Caco-2 (cell line): Measurements from ENCODE around the gene ABHD2. TPM values are rescaled to one million over a fixed set of nuclear protein-coding genes. Genes with fewer than 3 reads are reported as not detected.

Experiments used
- BruUV-seq: library from RNA; stranded (reverse); fragments of 400-500 nt; replicated peaks from 2 replicates; lab custom pipeline; 2021; lab: Mats Ljungman, UMichigan
- CTCF ChIA-PET: fragments of 300-600 bp; sonication (Branson Sonifier 250); formaldehyde crosslinking; loops from one replicate; lab custom pipeline; 2022; ENCODE audit warnings: antibody characterized with exemption; lab: Charles Lee
- POLR2A ChIA-PET: fragments of 300-600 bp; sonication (Branson Sonifier 250); formaldehyde crosslinking; loops from one replicate; lab custom pipeline; 2022; ENCODE audit warnings: antibody characterized with exemption; lab: Charles Lee
- DNase-seq, 2 experiments: peaks; one replicate each; pipeline versions ENCODE4 v3.0.0 to v3.0.0-alpha.2; 2020 to 2022
- H3K27me3 ChIP-seq: replicated peaks from 2 replicates; pipeline ENCODE4 v1.6.0; 2011; ENCODE audit warnings: low read length; ENCODE audit not compliant: control insufficient read depth, insufficient read depth
- H3K36me3 ChIP-seq: 2 replicates; pipeline ENCODE4 v1.5.1; 2011; ENCODE audit warnings: low read length; ENCODE audit not compliant: control insufficient read depth, insufficient read depth
- H3K4me1 ChIP-seq: fragments of 250-450 bp; sonication (Bioruptor Pico); 2 replicates; pipeline ENCODE4 v1.5.1; 2020; ENCODE audit warnings: mild to moderate bottlenecking
- H3K4me3 ChIP-seq: 2 replicates; pipeline ENCODE4 v1.5.1; 2011; ENCODE audit warnings: low read depth, mild to moderate bottlenecking, control low read depth, low read length
- H3K9me3 ChIP-seq: fragments of 250-450 bp; sonication (Bioruptor Pico); 2 replicates; pipeline ENCODE4 v1.5.1; 2020; ENCODE audit warnings: mild to moderate bottlenecking, moderate library complexity
- H3K27ac Mint-ChIP-seq: one replicate; pipeline ENCODE4 v1.8.0; 2022; ENCODE audit warnings: mixed read lengths; ENCODE audit not compliant: unreplicated experiment
- H3K27me3 Mint-ChIP-seq: one replicate; pipeline ENCODE4 v1.8.0; 2022; ENCODE audit warnings: mixed read lengths; ENCODE audit not compliant: insufficient read depth, unreplicated experiment
- H3K36me3 Mint-ChIP-seq: one replicate; pipeline ENCODE4 v1.8.0; 2022; ENCODE audit warnings: mild to moderate bottlenecking, mixed read lengths; ENCODE audit not compliant: insufficient read depth, unreplicated experiment
- H3K4me1 Mint-ChIP-seq: one replicate; pipeline ENCODE4 v1.8.0; 2022; ENCODE audit warnings: low read depth, mixed read lengths; ENCODE audit not compliant: unreplicated experiment
- H3K4me3 Mint-ChIP-seq: one replicate; pipeline ENCODE4 v1.8.0; 2022; ENCODE audit warnings: mild to moderate bottlenecking, moderate library complexity, mixed read lengths; ENCODE audit not compliant: unreplicated experiment
- H3K9me3 Mint-ChIP-seq: one replicate; pipeline ENCODE4 v1.8.0; 2022; ENCODE audit warnings: mixed read lengths; ENCODE audit not compliant: unreplicated experiment
- intact Hi-C: fragments of 100-400 bp; cut with micrococcal nuclease; formaldehyde crosslinking; loops from one replicate; pipeline ENCODE4 v1.10.0; 2022; ENCODE audit not compliant: unreplicated experiment
- total RNA-seq: library from RNA; stranded (reverse); gene quantifications from 2 replicates; pipeline ENCODE4 v1.2.3, GENCODE V29; 2022
- TF ChIP-seq, protein P1 (sequence below), 2 experiments: fragments of 200-600 bp in 1 of 2; IDR thresholded peaks; 1 replicate in 1 of 2; 2 replicates in 1 of 2; pipeline versions ENCODE4 v1.5.1 to v1.8.0; 2011 to 2022; ENCODE audit warnings: antibody characterized with exemption in 1 of 2, control low read depth in 1 of 2, inconsistent platforms in 1 of 2, low read depth in 1 of 2, low read length in 1 of 2, mild to moderate bottlenecking in 1 of 2, moderate library complexity in 1 of 2; ENCODE audit not compliant: insufficient read depth in 1 of 2, severe bottlenecking in 1 of 2, unreplicated experiment in 1 of 2

Gene ABHD2
- total RNA-seq, 1 experiment from 2014 or later, result 63.0 TPM

GRCh38 chr15:89121414-89121813 lies 33.2 kb downstream of the ABHD2 start:
- H3K36me3 Mint-ChIP-seq, result peaks cover 51% of the 10 kb centered on the region
- no peaks in the 10 kb centered on the region for H3K27me3 ChIP-seq
- TF ChIP-seq, protein P1, sequence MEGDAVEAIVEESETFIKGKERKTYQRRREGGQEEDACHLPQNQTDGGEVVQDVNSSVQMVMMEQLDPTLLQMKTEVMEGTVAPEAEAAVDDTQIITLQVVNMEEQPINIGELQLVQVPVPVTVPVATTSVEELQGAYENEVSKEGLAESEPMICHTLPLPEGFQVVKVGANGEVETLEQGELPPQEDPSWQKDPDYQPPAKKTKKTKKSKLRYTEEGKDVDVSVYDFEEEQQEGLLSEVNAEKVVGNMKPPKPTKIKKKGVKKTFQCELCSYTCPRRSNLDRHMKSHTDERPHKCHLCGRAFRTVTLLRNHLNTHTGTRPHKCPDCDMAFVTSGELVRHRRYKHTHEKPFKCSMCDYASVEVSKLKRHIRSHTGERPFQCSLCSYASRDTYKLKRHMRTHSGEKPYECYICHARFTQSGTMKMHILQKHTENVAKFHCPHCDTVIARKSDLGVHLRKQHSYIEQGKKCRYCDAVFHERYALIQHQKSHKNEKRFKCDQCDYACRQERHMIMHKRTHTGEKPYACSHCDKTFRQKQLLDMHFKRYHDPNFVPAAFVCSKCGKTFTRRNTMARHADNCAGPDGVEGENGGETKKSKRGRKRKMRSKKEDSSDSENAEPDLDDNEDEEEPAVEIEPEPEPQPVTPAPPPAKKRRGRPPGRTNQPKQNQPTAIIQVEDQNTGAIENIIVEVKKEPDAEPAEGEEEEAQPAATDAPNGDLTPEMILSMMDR (IDR thresholded peaks at IDR 0.05; ENCODE audit: insufficient read depth in 1 of 2, low read depth in 1 of 2, low read length in 1 of 2, severe bottlenecking in 1 of 2, unreplicated experiment in 1 of 2), result no peak
- H3K27me3 Mint-ChIP-seq, result no peaks in the 10 kb centered on the region
- no peaks in the 10 kb centered on the region for H3K9me3 Mint-ChIP-seq
- H3K4me1 ChIP-seq, result peaks cover 85% of the 10 kb centered on the region
- H3K4me3 ChIP-seq, result no peak overlapping the region
- peaks cover 3% of the 10 kb centered on the region; the same call in 1 of the 2 replicates for H3K36me3 ChIP-seq
- ChIA-PET CTCF (interaction anchor here (0.8 to 1.5 kb wide), 6 partner anchors 8 to 56 kb away, joined by 3 to 4 read pairs (median 3); partner anchors contain the start of gene ABHD2), POLR2A (interaction anchor here (0.6 kb wide), 4 partner anchors 29 to 483 kb away, joined by 5 to 6 read pairs (median 6); partner anchors contain the start of genes ABHD2 and ISG20)
- DNase-seq, result peak; percentile 77 to 83
- no peaks in the 10 kb centered on the region for H3K9me3 ChIP-seq
- intact Hi-C loops, result loop anchor here (1.0 to 10.0 kb wide), 3 partner anchors 21 to 127 kb away; no protein-coding TSS in a partner anchor
- H3K4me3 Mint-ChIP-seq, result peak overlapping the region; percentile 20
- BruUV-seq, result no TSS peak
- peaks cover 59% of the 10 kb centered on the region for H3K4me1 Mint-ChIP-seq
- H3K27ac Mint-ChIP-seq, result peak overlapping the region; percentile 85

DNA sequence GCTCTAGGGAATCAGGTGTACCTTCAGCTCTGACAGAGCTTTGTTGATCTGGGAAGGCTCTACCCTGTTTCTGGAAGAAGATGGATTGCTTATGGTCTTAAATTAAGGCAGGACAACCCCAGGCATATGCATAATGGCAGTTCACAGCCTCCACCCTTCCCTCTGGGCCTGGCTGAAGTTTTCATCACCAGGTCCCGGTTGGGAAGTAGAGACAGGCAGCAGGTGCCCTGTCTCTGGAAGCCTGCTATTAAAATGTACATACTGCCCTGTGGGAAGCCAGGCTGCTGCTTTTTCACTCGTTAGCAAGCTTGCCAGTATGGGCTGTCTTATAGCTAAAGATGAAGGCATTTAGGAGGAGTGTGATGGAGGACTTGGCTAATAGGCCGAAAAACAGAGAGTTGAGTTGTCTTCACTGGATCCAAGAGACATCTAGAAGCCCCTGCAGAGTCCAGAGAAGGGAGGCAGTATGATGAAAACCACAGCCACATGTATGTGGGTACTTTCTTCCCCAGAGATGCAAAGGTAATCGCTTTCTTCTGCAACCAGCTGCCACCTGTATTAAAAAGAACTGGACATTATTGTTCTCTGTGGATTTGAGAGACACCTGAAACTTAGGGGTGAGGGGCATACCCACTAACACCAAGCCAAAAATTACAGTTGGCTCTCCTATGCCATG lies 34.4 kb downstream of the ABHD2 start:
- no peak for DNase-seq
- Mint-ChIP-seq H3K27ac (peak overlapping the region; percentile 85), H3K36me3 (peaks cover 45% of the 10 kb centered on the region), H3K4me1 (peaks cover 56% of the 10 kb centered on the region), H3K9me3 (no peaks in the 10 kb centered on the region), H3K4me3 (peak overlapping the region; percentile 20), H3K27me3 (no peaks in the 10 kb centered on the region)
- TF ChIP-seq, protein P1 (IDR thresholded peaks at IDR 0.05; ENCODE audit: insufficient read depth in 1 of 2, low read depth in 1 of 2, low read length in 1 of 2, severe bottlenecking in 1 of 2, unreplicated experiment in 1 of 2), result no peak
- Histone ChIP-seq H3K4me3 (no peak overlapping the region), H3K9me3 (no peaks in the 10 kb centered on the region), H3K4me1 (peaks cover 84% of the 10 kb centered on the region), H3K36me3 (peaks cover 5% of the 10 kb centered on the region; the same call in 1 of the 2 replicates), H3K27me3 (no peaks in the 10 kb centered on the region)
- intact Hi-C loops, result loop anchor here (10.0 kb wide), 1 partner anchor 128 kb away; no protein-coding TSS in a partner anchor
- POLR2A ChIA-PET, result no interaction called here
- CTCF ChIA-PET, result interaction anchor here (1.5 kb wide), 1 partner anchor 55 kb away, joined by 4 read pairs; no protein-coding TSS in a partner anchor
- BruUV-seq, result no TSS peak

DNA sequence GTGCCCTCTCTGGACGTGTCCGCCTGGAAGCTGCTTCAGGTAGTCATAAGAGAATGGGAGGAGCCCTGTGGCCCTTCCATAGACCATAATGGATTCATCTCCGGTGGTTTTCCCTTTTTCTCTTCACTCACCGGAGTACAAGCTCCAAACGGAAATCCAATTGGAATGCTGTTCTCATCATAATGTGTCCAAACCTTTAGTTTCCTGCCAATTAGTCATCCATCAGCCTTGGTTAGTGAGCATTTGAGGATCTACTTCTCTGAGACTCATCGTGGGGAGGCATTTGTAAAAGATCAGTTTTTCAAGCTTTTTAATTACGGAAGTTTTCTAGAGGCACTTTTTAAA lies 34.9 kb downstream of the ABHD2 start:
- ChIA-PET POLR2A (no interaction called here), CTCF (no interaction called here)
- H3K27me3 ChIP-seq, result no peaks in the 10 kb centered on the region
- peaks cover 42% of the 10 kb centered on the region for H3K36me3 Mint-ChIP-seq
- peak overlapping the region; percentile 85 for H3K27ac Mint-ChIP-seq
- no peak for DNase-seq
- H3K9me3 ChIP-seq, result no peaks in the 10 kb centered on the region
- H3K36me3 ChIP-seq, result peaks cover 5% of the 10 kb centered on the region; the same call in 1 of the 2 replicates
- H3K4me3 ChIP-seq, result no peak overlapping the region
- H3K4me3 Mint-ChIP-seq, result no peak overlapping the region
- TF ChIP-seq, protein P1 (IDR thresholded peaks at IDR 0.05; ENCODE audit: insufficient read depth in 1 of 2, low read depth in 1 of 2, low read length in 1 of 2, severe bottlenecking in 1 of 2, unreplicated experiment in 1 of 2), result no peak
- intact Hi-C loops, result loop anchor here (10.0 kb wide), 1 partner anchor 128 kb away; no protein-coding TSS in a partner anchor
- H3K27me3 Mint-ChIP-seq, result no peaks in the 10 kb centered on the region
- no peaks in the 10 kb centered on the region for H3K9me3 Mint-ChIP-seq
- no TSS peak for BruUV-seq
- H3K4me1 Mint-ChIP-seq, result peaks cover 56% of the 10 kb centered on the region
- peaks cover 85% of the 10 kb centered on the region for H3K4me1 ChIP-seq
